GM18907 (cell line): ENCODE results near the gene OR14I1.

Experiments
- ATAC-seq: cut with Tn5 transposase; IDR thresholded peaks from one replicate; pipeline ENCODE4 v1.9.1; 2021; ENCODE audit warnings: mild to moderate bottlenecking, moderate library complexity; ENCODE audit not compliant: unreplicated experiment

Gene OR14I1

DNA sequence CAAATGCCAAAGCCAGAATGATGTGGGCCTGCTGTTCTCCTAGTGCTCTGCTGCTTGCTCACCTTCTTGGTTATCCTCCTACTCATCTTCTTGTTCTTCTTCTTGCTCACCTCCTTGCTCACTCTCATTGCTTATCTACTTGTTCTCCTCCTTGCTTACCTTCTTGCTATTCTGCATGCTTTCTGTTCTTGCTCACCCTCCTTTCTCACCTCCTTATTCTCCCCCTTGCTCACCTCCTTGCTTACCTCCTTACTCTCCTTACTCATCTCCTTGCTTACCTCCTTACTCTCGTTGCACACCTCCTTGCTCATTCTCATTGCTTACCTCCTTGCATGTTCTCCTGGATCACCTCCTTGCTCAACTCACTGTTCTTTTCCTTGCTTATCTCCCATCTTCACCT is at the start of gene OR14I1:
Gene OR14I1, minus strand, starts transcription at position 53 of the 400 bp plus-strand sequence.
- no peak for ATAC-seq

- no peak for ATAC-seq
Measured at GRCh38 chr1:248751635-248752034, 49.1 kb upstream of the OR14I1 start.

GRCh38 chr1:248751142-248751541 is 48.6 kb upstream of the OR14I1 start:
- no peak for ATAC-seq

DNA sequence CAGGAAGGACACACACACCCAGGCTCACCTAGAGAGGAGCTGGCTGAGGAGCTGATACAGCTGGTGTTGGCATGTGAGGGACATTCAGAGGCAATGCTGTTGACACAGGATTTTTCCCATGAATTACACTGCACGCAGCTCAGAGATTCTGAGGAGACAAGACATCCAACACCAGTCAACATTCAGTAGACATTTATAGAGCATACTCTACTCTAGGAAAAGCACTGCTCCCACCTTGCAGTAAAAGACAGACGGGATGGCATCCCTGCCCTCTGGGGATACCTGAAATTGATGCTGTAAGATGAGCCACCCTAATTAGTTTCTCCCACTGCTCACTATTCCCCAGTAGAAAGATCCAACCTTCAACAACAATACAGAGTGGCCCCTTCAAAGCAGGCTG is 47.9 kb upstream of the OR14I1 start:
- ATAC-seq = no peak

DNA sequence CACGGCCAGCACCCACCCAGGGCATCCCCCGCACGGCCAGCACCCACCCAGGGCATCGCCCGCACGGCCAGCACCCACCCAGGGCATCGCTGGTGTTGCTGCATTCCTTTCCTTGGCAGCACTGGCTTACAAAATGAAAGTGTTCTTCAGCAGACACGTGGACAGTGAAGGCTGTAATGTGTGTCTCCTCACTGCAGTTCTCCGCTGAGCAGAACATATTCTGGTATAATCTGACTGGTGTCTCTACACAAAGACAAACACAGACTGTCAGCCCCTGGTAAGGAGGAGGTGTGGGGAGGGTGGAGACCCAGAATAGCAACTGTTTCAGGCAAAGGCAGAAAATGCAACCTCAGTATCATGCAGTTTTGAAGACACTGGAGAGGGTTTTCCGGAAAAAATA is 45.6 kb upstream of the OR14I1 start:
- no peak for ATAC-seq

DNA sequence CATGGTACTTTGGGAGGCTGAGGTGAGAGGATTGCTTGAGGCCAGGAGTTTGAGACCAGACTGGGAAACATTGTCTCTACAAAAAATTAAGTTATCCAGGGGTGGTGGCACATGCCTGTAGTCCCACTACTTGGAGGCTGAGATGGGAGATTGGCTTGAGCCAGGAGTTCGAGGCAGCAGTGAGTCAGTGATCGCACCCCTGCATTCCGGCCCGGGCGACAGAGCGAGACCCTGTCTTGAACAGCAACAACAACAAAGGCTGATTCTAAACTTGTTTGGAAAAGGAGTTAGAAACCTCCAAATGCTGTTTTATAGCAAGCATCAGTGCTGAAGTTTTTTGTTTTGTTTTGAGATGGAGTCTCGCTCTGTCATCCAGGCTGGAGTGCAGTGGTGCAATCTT is 38.3 kb upstream of the OR14I1 start:
- ATAC-seq = no peak

DNA sequence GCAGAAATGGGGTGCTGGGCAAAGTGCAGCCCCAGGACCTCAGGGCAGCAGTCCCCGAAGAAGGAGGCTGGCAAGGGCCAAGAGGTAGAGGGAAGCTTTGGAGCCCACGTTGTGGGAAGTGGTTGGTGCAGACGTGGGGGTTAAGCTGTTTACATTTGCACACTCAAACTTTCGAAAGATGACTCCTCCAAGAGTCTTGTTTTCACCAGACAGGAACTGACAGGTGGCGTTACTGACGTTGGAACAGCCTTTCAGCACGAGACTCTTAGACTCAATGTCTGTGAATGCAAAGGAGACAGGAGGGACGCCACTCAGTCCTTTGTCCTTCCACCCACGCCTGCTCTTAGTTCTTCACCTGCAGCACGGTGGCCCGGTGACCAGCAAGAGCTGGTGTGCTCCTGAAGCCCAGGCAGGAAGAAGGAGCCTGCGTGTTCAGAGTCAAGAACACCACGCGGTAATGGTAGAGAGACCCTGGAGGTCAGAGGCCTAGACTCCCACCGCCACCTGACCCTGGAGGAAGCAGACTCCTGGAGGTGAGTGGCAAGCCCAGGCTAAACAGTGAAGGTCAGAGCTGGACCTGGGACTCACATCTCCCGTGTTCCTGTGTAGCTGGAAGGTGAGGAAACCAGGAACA is 37.1 kb upstream of the OR14I1 start:
- ATAC-seq = no peak

GRCh38 chr1:248737457-248737856 is 34.9 kb upstream of the OR14I1 start:
- ATAC-seq = no peak

DNA sequence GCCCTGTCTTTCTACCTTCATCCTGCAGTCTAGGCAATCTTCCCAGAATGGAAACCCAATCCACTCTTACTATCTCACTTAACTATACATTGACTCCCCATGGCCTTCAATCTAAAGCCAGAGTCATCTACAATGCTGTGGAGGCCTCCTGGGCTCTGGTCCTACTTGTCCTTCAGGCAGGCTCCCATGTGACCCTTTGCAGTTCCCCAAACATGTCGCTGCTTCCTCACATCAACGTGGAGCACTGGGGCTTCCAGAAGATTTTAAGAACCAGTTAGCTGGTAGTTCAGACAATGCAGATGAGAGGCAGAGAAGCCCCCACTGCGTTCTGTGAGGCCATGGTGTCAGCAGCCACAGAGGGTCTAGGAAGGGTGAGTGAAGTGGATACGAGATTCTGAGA is 34.4 kb upstream of the OR14I1 start:
- ATAC-seq = no peak

DNA sequence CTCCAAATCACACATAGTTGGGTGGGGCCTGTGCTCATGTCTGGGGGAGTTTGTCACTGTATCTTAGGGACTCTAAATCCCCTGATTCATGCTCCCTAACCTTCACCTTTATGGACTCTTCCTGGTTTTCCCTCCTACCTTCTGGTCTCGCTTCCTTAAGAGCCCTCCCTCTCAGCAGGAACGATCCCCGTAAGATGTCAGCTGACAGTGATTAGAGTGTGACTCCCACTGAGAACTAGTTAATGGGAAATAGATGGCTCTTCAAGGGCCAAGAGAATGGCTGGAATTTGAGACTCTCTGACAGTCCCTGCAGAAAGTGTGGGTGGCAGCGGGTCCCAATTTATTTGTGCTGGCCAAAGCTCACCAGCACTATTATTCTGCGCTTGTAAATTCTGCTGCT is 31.0 kb upstream of the OR14I1 start:
- ATAC-seq = no peak

- no peak for ATAC-seq
Measured at GRCh38 chr1:248730507-248731335, 28.2 kb upstream of the OR14I1 start.

DNA sequence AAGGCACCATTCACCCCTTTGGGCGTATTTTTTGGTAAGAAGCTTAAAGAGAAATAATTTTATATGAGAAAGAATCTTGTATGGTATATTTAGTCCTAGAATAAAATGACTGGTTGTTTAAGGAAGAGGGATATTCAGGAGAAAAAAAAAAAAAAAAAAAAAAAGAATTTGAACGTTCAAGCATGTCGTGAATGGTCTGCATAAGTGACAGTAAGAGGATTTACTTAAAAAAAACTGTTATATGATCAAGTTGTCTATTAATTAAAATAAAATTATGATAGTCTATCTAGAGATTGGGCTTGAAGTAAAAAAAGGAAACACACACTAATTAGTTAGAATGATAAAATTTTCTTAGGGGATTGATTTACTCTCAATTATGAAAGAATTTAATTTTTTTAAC is 11.7 kb upstream of the OR14I1 start:
- no peak for ATAC-seq

DNA sequence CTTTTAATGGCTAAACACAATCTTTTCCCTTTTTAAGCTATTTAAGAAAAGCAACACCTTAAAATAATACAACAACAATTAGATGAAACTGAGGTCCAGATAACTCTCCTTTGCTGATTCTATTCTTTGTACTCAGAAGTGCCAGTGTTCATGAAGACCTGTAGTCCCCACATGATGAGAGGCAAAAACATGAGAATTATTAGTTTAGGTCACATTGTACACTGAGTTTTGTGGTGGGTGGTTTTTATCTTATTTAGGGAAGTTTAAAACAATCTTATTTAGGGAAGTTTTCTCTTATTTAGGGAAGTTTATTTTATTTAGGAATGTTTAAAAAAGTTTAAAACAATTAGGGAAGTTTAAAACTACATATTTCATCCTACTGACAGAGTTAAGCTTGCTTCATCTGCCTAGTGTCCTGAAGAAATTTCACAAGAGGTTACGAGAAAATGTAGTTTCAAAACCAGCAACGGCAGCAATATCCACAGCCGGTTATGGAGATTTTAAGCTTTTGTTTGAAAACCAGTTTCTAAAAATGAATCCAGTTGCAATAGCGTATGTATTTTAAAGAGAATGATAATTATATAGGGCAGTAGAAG is 7.8 kb upstream of the OR14I1 start:
- no peak for ATAC-seq

DNA sequence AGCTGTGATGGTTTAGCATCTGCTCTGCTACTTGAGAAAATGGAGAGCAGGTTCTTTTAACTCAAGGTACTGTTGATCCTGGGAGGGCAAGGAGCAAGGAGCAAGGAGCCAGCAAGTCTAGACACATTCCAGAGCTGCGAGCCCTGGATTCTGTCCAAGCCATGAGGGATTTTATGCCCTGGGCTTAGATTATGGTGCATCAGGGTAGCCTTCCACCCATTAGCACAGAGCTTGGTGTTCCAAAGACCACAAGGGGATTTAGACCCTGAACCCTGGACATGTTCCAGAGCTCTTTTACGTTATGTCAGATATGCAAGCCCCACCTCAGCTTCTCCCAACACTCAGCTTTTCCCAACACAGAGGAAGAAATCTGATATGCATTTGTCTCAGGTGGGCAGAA is 2.0 kb upstream of the OR14I1 start:
- ATAC-seq = no peak

DNA sequence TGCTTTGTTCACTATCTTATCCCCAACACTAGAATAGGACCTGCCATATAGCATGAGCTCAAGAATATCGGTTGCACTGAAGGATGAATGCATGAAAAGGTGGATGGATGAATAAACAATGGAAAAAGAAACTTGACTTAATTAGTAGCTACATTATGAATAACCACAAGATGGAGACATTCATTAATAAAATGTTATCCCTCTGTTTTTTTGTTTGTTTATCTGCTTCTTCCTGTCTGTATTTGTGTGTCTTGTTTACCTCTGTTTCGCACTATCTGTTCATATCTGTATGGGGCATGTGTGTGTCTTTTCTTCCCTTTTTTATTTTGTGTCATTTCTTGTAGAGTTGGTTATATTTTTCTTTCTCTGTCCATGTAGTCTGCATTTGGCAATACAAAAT is 1.1 kb upstream of the OR14I1 start:
- no peak for ATAC-seq

- no peak for ATAC-seq
Measured at GRCh38 chr1:248699099-248699498, 3.5 kb downstream of the OR14I1 start.

GRCh38 chr1:248697907-248698306 is 4.7 kb downstream of the OR14I1 start:
- ATAC-seq = no peak

- ATAC-seq = no peak
Measured at GRCh38 chr1:248696774-248697173, 5.8 kb downstream of the OR14I1 start.

DNA sequence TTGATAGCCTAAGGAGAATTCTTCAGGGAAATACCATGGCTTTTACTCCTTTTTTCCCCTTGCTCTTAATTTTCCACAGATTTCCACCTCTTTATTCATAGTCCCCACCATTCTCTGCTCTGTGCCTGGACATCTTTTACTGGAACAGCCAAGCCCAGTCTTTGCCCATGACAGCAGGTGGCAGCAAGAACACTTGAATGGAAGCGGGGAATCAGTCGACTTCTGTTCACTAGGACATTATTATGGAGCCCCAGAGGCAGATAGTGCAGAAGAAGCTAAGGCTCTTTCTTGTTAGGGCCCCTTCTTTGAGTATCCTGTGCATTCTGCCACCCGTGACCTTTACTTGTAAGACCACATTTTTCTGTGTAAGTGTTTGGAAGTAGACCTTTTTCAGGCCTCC is 6.3 kb downstream of the OR14I1 start:
- ATAC-seq = no peak

DNA sequence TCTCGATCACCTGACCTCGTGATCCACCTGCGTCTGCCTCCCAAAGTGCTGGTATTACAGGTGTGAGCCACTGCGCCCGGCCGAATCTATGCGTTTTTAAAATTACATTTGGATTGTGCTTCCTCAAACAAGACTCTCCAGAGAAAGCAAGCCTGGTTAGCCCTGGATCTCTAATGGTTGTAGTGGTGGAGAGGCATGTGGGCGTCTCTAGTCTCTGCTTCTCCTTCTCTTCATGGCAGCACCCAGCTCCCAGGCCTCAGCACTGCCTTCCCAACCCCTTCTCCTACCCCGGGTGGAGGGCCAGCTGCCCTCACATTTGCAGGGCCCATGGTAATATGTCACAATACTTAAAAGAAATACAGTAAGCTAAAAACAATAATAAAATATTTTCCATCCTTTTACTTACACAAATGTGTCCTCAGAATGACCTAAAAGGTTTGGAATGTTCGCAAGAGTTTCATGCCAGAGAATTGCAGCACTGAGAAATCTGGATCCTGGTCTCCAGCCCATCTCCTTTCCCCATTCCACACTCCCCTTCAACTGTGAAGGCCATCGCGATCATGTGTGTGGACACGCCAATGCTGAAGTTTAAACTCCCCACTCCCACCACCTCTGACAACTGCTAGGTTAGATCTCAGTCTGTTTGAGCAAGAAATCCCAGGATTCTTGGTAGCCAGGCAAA is 7.0 kb downstream of the OR14I1 start:
- no peak for ATAC-seq

DNA sequence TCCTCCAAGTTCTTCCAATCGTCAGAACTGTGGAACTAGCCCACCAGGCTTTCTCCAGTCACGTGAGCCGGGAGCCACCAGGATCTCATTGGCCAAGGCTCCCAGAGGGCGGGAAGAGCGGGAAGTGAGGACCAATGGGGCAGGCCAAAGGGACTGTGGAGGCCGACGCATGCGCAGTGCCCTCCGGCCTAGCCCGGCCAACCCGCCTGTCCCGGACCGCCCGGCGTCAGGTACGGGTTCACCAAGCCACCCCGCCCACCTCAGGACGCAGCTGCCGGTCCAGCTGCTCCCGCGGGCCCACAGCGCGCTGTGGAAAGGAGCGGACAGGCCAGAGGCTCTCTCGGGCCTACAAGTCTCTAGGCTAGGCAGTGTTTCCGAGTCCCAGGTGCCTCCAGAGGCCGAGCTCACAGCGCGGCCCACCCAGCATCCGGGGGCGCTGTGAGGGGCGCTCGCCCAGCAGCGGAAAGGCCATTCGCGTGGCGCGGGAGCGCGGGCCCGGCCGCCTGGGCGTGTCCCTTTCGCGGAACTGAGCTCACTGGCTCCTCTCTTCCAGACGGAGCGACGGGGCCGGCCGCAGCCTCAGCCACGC is 10.9 kb downstream of the OR14I1 start:
- ATAC-seq = no peak
